Suppressor macrophage (primary cell): ENCODE data around the gene RNF213.
"Not testable (repeated sequence)": the region's sequence is repeated elsewhere in the genome, so short reads cannot be mapped to it uniquely, and the experiment has no call there.

Source experiments
- DNase-seq, 4 experiments: peaks; one replicate each; pipeline ENCODE4 v3.0.0-alpha.2; 2020 to 2022

RNF213 gene

DNA sequence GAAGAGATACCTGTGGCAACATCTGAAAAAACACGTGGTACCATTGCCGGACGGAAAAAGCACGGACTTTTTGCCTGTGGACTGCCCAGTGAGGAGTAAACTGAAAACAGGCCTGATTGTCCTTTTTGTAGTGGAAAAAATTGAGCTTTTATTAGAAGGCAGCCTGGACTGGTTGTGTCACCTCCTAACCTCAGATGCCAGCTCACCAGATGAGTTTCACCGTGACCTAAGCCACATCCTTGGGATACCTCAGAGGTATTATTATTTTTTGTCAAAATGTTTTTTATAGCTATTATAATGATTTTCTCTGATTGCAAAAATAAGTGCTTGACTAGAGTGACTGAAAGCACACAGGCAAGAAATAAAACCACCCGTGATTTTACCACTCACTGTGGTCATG, 34.9 kb downstream of the RNF213 start:
- DNase-seq, result no peak

DNA sequence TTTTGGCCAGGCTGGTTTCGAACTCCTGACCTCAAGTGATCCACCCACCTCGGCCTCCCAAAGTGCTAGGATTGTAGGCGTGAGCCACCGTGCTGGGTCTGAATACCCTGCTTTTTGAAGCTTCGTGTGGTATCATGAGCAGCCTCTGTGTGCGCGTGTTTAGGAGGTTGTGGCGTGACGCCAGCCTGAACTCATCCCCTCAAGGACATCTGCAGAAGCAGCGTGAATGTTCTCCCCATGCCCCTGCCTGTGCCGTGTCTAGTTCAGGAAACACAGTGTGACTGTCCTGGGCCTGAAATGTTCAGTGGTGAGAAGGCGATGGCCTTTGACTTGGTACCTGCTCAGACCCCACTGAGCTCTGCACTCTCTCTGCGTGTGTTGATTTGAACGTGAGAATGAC, 35.6 kb downstream of the RNF213 start:
- DNase-seq, result no peak

- DNase-seq, result no peak
Observed at GRCh38 chr17:80297996-80298560, 37.4 kb downstream of the RNF213 start.

DNA sequence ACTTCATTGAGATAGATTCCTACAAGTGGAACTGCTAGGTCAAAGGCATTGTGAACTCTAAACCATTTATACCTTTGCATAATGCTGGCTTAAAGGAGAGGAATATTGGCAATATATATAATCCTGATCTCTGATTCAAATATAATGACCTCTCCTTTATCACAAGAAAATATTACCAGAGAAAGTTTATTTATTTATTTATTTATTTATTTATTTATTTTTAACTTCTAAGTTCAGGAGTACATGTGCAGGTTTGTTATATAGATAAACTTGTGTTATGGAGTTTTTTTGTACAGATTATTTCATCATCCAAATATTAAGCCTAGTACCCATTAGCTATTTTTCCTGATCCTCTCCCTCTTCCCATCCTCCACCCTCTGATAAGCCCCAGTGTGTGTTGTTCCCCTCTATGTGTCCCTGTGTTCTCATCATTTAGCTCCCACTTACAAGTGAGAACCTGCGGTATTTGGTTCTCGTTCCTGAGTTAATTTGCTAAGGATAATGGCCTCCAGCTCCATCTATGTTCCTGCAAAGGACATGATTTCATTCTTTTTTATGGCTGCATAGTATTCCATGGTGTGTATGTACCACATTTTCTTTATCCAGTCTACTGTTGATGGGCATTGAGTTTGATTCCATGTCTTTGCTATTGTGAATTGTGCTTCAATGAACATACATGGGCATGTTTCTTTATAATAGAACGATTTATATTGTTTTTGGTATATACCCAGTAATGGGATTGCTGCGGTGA, 38.9 kb downstream of the RNF213 start:
- not testable (repeated sequence) for DNase-seq

- DNase-seq, result not testable (repeated sequence)
Observed at GRCh38 chr17:80300756-80301155, 40.1 kb downstream of the RNF213 start.

- DNase-seq, result no peak
Observed at GRCh38 chr17:80303824-80304223, 43.2 kb downstream of the RNF213 start.

DNA sequence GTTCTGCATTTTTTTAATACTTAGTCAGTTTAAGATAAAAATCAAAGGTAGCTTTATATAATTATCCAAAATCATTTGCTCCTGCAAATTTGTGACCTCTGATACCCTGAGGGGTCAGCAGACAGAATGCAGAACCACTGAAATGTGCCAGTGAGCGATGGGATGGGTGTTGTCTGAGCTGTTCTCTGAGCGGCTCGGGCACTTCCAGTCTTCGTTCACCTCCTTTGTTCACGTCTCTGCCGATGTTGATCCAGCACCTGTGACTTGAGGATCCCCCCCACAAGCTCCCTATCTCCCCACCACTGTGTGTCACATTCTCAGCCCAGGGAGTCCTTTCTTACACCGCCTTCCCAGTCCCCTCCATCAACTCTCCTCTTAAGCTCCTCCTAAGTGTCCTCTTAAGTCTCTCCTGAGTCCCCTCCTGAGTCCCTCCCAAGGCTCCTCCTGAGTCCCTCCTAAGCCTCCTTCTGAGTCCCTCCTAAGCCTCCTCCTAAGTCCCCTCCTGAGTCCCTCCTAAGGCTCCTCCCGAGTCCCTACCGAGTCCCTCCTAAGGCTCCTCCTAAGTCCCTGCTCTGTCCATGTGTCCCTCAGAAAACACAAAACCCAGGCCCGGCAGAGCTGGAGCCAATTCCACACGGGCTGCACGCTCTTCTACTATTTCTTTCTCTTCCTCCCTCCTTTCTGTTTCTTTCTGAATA, 47.5 kb downstream of the RNF213 start:
- DNase-seq, result no peak

- no peak for DNase-seq
Observed at GRCh38 chr17:80308692-80309517, 48.3 kb downstream of the RNF213 start.

GRCh38 chr17:80311216-80311827, 50.7 kb downstream of the RNF213 start:
- no peak for DNase-seq

DNA sequence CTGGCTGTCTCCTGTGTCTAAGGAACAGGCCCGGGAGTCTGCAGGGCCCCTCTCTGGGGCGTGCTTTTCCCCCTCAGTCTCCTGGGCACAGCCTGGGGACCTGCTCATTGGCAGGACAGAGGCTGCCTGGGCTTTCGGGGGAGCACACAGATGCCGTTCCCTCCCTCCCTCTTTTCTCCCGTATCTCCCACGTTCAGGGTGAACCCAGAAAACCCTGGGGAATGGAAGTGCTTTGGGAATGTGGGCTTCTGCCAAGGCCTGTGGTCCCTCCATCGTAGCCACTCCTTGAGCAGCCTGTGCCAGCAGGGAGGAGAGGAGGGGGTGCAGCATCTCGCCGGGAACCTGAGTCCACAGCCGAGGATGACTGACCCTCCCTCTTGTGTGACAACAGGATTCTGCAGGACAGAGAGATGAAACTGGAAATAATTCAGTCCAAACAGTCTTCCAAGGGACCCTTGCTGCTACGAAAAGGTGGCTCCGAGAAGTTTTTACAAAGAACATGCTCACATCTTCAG, 52.0 kb downstream of the RNF213 start:
- no peak for DNase-seq

DNA sequence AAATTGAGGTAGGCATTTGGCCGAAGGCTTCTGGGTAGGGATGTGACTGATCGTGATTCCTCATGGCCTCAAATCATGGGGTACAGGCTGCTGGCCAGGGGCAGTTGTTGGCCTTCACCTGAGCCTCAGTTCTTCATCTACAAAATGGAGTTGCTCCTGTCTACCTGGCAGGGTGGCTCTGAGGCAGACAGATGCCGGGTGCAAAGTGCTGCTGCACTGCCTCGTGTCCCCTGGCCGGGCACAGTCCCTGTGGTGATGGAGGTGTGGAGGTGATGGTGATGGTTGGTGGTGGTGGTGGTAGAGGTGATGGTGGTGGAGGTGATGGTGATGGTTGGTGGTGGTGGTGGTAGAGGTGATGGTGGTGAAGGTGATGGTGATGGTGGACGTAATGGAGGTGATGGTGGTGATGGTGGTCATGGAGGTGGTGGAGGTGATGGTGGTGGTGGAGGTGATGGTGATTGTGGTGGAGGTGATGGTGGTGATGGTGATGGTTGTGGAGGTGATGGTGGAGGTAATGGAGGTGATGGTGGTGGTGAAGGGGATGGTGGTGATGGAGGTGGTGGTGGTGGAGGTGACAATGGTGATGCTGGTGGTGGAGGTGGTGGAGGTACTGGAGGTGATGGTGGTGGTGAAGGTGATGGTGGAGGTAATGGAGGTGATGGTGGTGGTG, 52.6 kb downstream of the RNF213 start:
- no peak for DNase-seq

- DNase-seq, result not testable (repeated sequence)
Observed at GRCh38 chr17:80313946-80314345, 53.3 kb downstream of the RNF213 start.

DNA sequence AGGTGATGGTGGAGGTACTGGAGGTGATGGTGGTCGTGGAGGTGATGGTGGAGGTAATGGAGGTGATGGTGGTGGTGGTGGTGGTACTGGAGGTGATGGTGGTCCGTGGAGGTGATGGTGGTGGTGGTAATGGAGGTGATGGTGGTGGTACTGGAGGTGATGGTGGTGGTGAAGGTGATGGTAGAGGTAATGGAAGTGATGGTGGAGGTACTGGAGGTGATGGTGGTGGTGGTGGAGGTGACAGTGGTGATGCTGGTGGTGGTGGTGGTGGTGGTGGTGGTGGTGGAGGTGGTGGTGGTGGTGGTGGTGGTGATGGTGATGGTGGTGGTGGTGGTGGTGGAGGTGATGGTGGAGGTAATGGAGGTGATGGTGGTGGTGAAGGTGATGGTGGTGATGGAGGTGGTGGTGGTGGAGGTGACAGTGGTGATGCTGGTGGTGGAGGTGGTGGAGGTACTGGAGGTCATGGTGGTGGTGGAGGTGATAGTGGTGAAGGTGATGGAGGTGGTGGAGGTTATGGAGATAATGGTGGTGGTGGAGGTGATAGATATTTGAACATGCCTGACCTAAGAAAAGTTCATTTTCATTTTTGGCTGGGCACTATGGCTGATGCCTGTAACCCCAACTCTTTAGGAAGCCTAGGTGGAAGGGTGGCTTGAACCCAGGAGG, 55.0 kb downstream of the RNF213 start:
- no peak for DNase-seq

DNA sequence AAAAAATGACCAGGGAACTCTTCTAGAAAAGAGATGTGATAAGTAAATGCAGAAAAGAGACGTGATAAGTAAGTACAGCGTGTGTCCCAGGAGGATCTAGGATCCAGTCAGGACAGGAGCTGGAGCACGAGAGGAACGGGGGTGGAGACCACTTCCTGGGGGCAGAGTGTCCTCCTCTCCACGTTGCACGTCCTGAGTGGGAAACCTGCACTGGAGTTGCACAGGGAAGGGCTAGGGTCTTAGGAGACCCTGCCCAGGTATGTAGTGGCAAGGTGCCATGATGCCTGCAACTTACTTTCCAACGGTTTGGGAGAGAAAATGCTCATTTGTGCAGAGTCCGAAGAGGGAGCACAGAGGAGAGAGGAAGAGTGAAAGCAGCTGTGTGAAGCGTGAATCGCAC, 55.8 kb downstream of the RNF213 start:
- DNase-seq, result no peak

DNA sequence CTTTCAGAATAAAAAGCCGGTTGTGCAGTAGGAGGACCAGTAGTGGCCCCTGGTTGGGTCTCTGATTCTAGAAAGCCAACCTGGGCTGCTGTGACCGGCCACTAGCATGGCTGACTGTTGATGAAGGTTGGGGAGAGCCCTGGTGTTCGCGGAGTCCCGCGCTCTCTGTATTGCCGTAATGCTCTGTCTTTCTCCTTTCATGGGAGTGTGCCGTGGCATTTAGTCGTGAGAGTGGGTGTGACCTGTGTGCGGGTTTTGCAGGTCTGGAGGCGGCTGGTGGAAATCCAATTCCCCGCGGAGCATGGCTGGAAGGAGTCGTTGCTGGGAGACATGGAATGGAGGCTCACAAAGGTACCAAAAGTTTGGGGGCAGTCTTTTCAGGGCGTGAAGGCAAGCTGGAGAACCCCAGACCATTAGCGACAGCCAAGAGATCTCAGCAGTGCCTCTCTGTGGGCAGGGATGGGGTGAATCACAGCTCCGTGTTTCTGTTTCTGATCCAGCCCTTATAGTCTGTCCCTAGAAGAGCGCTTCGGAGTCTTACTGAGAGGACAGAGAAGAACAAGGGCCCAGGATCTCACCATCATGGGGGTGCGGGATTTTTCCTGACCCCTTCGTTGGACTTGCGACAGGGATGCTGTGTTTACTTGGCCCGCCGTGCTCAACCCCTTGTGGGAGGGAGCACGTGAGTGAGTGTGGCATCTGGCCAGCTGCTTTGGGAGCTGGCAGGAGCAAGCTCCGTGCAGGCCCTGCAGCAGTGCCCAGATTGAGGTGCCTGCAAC, 56.5 kb downstream of the RNF213 start:
- no peak for DNase-seq

DNA sequence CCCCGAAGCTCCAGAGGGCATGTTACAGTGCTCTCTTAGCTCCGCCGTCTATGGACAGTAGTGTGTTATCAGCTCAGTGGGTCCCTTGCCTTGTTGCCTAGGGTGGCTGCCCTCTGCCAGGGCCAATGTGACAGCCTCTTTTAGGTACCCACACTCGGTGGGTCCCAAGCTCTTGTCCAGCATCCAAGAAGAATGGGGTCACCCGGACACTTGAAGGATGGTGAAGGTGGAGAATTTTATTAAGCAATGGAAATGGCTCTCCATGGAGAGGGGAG, 57.0 kb downstream of the RNF213 start:
- DNase-seq, result no peak

DNA sequence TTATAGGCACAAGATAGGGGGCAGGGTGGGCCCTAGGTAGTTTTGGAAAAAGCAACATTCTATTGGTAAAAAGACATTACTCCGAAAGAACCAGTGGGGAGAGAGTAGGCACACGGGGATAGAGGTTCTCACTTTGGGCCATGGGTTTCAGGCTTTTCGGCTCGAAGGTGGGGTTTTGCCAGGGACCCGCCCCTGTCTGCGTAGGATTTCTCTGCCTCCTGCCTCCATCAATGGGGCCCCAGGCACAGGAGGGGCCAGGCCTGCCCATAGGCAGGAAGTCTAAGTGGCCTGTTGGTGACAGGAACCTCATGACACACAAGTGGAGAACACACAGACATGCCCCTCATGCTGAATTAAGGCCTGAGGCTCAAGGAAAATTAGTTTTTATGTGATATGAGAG, 57.5 kb downstream of the RNF213 start:
- no peak for DNase-seq

DNA sequence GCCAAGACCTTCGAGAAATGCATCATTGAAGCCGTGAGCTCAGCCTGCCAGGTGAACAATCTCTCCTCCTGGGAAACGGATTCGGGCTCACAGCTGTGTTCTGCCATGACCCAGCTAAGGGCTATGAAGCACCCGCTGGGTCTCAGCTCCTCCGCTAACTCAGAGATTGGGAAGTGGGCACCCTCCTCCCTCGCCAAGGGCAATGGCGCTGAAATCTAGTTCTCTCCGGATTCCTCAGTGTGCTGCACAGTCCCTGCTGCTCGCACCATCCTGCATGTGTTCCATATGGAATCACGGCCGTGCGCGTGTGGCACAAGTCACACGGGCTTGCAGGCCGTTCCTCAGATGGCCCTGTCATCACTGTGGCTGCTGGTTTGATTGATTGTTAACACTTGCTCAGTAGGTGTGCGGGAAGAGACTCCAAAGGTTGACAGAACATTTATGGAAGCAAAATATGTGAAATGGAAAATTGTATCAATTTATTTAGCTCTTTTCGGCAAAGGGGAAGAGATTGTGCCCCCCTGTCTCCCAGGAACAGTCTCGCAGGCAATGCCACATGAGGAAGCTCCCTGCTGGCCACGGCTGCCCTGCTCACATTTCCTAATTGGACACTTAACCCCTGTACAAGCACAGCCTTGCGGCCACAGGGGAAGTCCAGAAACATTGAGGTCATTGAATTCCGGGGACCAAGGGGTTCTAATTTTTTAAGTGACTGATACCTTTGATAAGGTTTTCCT, 58.8 kb downstream of the RNF213 start:
- DNase-seq, result no peak

DNA sequence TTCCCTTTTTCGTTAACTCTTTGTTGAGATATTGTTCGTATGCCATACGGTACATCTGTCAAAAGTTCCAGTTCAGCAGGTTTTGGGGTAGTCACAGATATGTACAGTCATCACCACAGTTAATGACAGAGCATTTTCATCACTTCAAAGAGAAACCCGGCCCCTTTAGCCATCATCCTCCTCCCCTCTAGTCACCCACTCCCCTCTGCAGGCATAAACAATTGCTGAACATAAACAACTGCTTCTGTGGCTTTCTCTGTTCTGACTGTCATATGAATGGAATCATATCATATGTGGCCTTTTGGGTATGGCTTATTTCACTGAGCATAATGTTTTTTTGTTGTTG, 59.3 kb downstream of the RNF213 start:
- no peak for DNase-seq

DNA sequence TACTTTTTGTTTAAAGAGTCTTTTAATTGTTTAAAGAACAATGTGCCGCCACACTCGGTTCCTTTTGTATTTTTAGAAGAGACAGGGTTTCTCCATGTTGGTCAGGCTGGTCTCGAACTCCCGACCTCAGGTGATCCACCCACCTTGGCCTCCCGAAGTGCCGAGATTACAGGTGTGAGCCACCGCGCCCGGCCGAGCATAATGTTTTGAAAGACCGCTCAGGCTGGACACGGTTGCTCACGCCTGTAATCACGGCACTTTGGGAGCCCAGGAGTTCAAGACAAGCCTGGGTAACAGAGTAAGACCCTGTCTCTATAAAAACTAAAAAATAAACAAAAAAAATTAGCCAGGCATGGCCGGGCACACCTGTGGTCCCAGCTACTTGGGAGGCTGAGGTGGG, 59.8 kb downstream of the RNF213 start:
- DNase-seq, result no peak
